Measurements from ENCODE around the gene SAG. TPM values are rescaled to one million over a fixed set of nuclear protein-coding genes. Genes with fewer than 3 reads are reported as not detected.

SAG gene
- total and polyA plus RNA-seq, 2 donors (not counting 3 experiments of a cell fraction or from before 2014, with no cell fraction given) = not detected

DNA sequence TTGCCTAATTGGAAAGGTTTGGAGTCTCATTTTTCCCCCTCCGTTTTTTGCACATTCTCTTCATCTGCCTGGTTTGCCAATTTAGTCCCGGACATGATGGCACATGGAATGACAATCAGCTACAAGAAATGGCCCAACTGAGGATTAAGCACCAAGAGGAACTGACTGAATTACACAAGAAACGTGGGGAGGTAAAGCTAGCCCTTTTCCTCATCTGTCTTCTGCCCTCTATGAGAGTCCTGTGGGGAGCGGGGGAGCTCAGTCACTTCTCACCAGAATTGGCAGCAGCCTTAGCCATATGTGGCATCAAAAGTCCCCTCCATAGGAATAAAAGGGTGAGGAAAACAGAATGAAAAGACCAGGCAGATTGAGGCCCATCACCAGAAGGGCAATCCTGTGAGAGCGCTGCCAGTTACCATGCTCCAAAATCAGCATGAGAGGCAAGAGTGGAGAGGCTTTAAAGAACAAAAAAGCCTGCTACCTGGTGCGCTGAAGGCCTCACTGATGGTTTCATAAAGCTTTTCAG is 44.5 kb upstream of the SAG start:
- Histone ChIP-seq H3K79me2 (ENCODE audit: control insufficient read depth, insufficient read depth, low read length) (peaks cover 21% of the 10 kb centered on the region), H2AFZ (ENCODE audit: low read depth, low read length) (no peak overlapping the region), H3K9me3 (replicated peaks; ENCODE audit: control insufficient read depth, insufficient read depth, low read length) (no peaks in the 10 kb centered on the region), H3K27ac (ENCODE audit: insufficient read depth, low read depth, low read length) (no peak overlapping the region), H3K9ac (replicated peaks; ENCODE audit: extremely low read depth, insufficient read depth, low read length) (no peak overlapping the region), H3K9me1 (replicated peaks; ENCODE audit: control insufficient read depth, extremely low read depth, insufficient read depth, low read length) (no peaks in the 10 kb centered on the region), H3K36me3 (ENCODE audit: control insufficient read depth in 2 of 2, extremely low read depth in 1 of 2, insufficient read depth in 2 of 2, low read length in 2 of 2) (peaks cover 24 to 57% of the 10 kb centered on the region in 2 experiments), H4K20me1 (replicated peaks; ENCODE audit: control insufficient read depth, extremely low read depth, insufficient read depth, low read length) (no peaks in the 10 kb centered on the region), H3K4me2 (ENCODE audit: insufficient read depth, low read length) (no peak overlapping the region), H3K4me3 (replicated peaks in 1 of 3; ENCODE audit: insufficient read depth in 1 of 3, low read depth in 1 of 3, low read length in 3 of 3) (no peak overlapping the region), H3K27me3 (ENCODE audit: control insufficient read depth in 2 of 2, insufficient read depth in 2 of 2, low read length in 2 of 2) (no peaks in the 10 kb centered on the region), H3K4me1 (ENCODE audit: control insufficient read depth, extremely low read depth, insufficient read depth, low read length) (no peaks in the 10 kb centered on the region)
- dilution Hi-C loops (cut with MboI; ENCODE audit: extremely low pct_ligation_motif_present, low sequenced_read_pairs) = no loop called here
- FAIRE-seq = no peak
- no peak for DNase-seq (ENCODE audit: low read depth, low spot score)
- POLR2A ChIA-PET = no interaction called here
- TF ChIP-seq POLR2AphosphoS5 (IDR thresholded peaks at IDR 0.05; ENCODE audit: insufficient read depth, low read depth, low read length) (no peak), EZH2 (IDR thresholded peaks at IDR 0.05; ENCODE audit: borderline replicate concordance, low read depth, low read length, severe bottlenecking) (no peak), POLR2A (IDR thresholded peaks at IDR 0.05; ENCODE audit: low read depth, low read length) (no peak)
- CTCF ChIA-PET = interaction anchor here (1.2 to 1.3 kb wide), 2 partner anchors 11 to 410 kb away, joined by 3 read pairs; no protein-coding TSS in a partner anchor
- BruUV-seq (replicated peaks) = no TSS peak
- intact Hi-C loops (cut with micrococcal nuclease) = no loop called here

DNA sequence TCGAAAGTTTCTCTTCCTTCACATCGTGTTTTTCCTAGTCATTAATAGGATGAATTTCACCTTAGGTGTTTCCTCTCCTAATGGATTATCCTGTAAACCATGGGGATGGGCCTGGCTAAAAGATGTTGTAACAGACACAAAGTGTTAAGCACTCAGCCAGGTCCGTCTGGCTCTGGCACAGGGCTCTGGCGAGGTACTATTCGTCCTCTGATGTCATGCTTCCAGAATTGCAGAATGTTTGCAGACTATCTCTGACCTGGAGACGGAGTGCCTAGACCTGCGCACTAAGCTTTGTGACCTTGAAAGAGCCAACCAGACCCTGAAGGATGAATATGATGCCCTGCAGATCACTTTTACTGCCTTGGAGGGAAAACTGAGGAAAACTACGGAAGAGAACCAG is 42.9 kb upstream of the SAG start:
- no peaks in the 10 kb centered on the region for H3K9me3 ChIP-seq (replicated peaks; ENCODE audit: control insufficient read depth, insufficient read depth, low read length)
- no peak overlapping the region for H3K27ac ChIP-seq (ENCODE audit: insufficient read depth, low read depth, low read length)
- H3K36me3 ChIP-seq (ENCODE audit: control insufficient read depth in 2 of 2, extremely low read depth in 1 of 2, insufficient read depth in 2 of 2, low read length in 2 of 2) = peaks cover 21 to 51% of the 10 kb centered on the region in 2 experiments
- DNase-seq (ENCODE audit: low read depth, low spot score) = no peak
- peaks cover 13% of the 10 kb centered on the region for H3K79me2 ChIP-seq (ENCODE audit: control insufficient read depth, insufficient read depth, low read length)
- BruUV-seq (replicated peaks) = no TSS peak
- no peaks in the 10 kb centered on the region for H4K20me1 ChIP-seq (replicated peaks; ENCODE audit: control insufficient read depth, extremely low read depth, insufficient read depth, low read length)
- no peaks in the 10 kb centered on the region for H3K27me3 ChIP-seq (ENCODE audit: control insufficient read depth in 2 of 2, insufficient read depth in 2 of 2, low read length in 2 of 2)
- ChIA-PET POLR2A (no interaction called here), CTCF (interaction anchor here (1.2 to 1.3 kb wide), 2 partner anchors 11 to 178 kb away, joined by 3 read pairs; no protein-coding TSS in a partner anchor)
- H3K9me1 ChIP-seq (replicated peaks; ENCODE audit: control insufficient read depth, extremely low read depth, insufficient read depth, low read length) = no peaks in the 10 kb centered on the region
- H3K4me3 ChIP-seq (replicated peaks in 1 of 3; ENCODE audit: insufficient read depth in 1 of 3, low read depth in 1 of 3, low read length in 3 of 3) = no peak overlapping the region
- H3K9ac ChIP-seq (replicated peaks; ENCODE audit: extremely low read depth, insufficient read depth, low read length) = no peak overlapping the region
- H2AFZ ChIP-seq (ENCODE audit: low read depth, low read length) = no peak overlapping the region
- H3K4me2 ChIP-seq (ENCODE audit: insufficient read depth, low read length) = no peak overlapping the region
- H3K4me1 ChIP-seq (ENCODE audit: control insufficient read depth, extremely low read depth, insufficient read depth, low read length) = no peaks in the 10 kb centered on the region
- FAIRE-seq = no peak
- dilution Hi-C loops (cut with MboI; ENCODE audit: extremely low pct_ligation_motif_present, low sequenced_read_pairs) (no loop called here), intact Hi-C loops (cut with micrococcal nuclease) (no loop called here)
- TF ChIP-seq POLR2AphosphoS5 (IDR thresholded peaks at IDR 0.05; ENCODE audit: insufficient read depth, low read depth, low read length) (no peak), MYC (IDR thresholded peaks at IDR 0.05; ENCODE audit: low read depth, low read length) (no peak), GATA2 (IDR thresholded peaks at IDR 0.05; ENCODE audit: insufficient read depth, insufficient read length, low read depth, low read length) (no peak), POLR2A (IDR thresholded peaks at IDR 0.05; ENCODE audit: low read depth, low read length) (no peak), FOS (IDR thresholded peaks at IDR 0.05; ENCODE audit: borderline replicate concordance, insufficient read depth, low read length) (no peak), JUN (IDR thresholded peaks at IDR 0.05; ENCODE audit: borderline replicate concordance, insufficient read depth, insufficient read length, low read depth) (no peak), EZH2 (IDR thresholded peaks at IDR 0.05; ENCODE audit: borderline replicate concordance, low read depth, low read length, severe bottlenecking) (no peak)
- TF ChIP-seq, protein P1, sequence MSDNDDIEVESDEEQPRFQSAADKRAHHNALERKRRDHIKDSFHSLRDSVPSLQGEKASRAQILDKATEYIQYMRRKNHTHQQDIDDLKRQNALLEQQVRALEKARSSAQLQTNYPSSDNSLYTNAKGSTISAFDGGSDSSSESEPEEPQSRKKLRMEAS (IDR thresholded peaks at IDR 0.05; ENCODE audit: insufficient read depth, insufficient read length) = no peak
- TF ChIP-seq, protein P2, sequence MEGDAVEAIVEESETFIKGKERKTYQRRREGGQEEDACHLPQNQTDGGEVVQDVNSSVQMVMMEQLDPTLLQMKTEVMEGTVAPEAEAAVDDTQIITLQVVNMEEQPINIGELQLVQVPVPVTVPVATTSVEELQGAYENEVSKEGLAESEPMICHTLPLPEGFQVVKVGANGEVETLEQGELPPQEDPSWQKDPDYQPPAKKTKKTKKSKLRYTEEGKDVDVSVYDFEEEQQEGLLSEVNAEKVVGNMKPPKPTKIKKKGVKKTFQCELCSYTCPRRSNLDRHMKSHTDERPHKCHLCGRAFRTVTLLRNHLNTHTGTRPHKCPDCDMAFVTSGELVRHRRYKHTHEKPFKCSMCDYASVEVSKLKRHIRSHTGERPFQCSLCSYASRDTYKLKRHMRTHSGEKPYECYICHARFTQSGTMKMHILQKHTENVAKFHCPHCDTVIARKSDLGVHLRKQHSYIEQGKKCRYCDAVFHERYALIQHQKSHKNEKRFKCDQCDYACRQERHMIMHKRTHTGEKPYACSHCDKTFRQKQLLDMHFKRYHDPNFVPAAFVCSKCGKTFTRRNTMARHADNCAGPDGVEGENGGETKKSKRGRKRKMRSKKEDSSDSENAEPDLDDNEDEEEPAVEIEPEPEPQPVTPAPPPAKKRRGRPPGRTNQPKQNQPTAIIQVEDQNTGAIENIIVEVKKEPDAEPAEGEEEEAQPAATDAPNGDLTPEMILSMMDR (IDR thresholded peaks at IDR 0.05; ENCODE audit: extremely low read depth in 1 of 2, insufficient read depth in 1 of 2, low read depth in 1 of 2, low read length in 2 of 2) = no peak
